ES-I3 (cell line): ENCODE data around the gene WDR4.
"Not testable (repeated sequence)": the region's sequence is repeated elsewhere in the genome, so short reads cannot be mapped to it uniquely, and the experiment has no call there.

Experiments used
- H3K36me3 ChIP-seq: 2 replicates; pipeline ENCODE4 v1.6.1; 2013; ENCODE audit warnings: mild to moderate bottlenecking, low read length, control low read depth, moderate library complexity; ENCODE audit not compliant: insufficient read depth
- H3K4me1 ChIP-seq: 2 replicates; pipeline ENCODE4 v1.6.1; 2013; ENCODE audit warnings: mild to moderate bottlenecking, control low read depth, low read length; ENCODE audit not compliant: insufficient read depth
- H3K9ac ChIP-seq: 2 replicates; pipeline ENCODE4 v1.6.1; 2013; ENCODE audit warnings: low read depth, mild to moderate bottlenecking, low read length, moderate library complexity
- H3K9me3 ChIP-seq: 2 replicates; pipeline ENCODE4 v1.6.1; 2013; ENCODE audit warnings: mild to moderate bottlenecking, low read length, moderate library complexity; ENCODE audit not compliant: control insufficient read depth, insufficient read depth

WDR4 gene

GRCh38 chr21:42809577-42810475 is 69.5 kb downstream of the WDR4 start:
- peaks cover 14% of the 10 kb centered on the region for H3K9me3 ChIP-seq
- no peaks in the 10 kb centered on the region for H3K36me3 ChIP-seq
- H3K4me1 ChIP-seq = peaks cover 37% of the 10 kb centered on the region
- H3K9ac ChIP-seq = no peak overlapping the region

GRCh38 chr21:42809171-42809570 is 70.2 kb downstream of the WDR4 start:
- Histone ChIP-seq H3K36me3 (no peaks in the 10 kb centered on the region), H3K9me3 (peaks cover 9% of the 10 kb centered on the region), H3K9ac (no peak overlapping the region), H3K4me1 (peaks cover 37% of the 10 kb centered on the region)

- H3K4me1 ChIP-seq = peaks cover 37% of the 10 kb centered on the region
These were observed 71.3 kb downstream of the WDR4 start for GRCh38 chr21:42807938-42808613.

DNA sequence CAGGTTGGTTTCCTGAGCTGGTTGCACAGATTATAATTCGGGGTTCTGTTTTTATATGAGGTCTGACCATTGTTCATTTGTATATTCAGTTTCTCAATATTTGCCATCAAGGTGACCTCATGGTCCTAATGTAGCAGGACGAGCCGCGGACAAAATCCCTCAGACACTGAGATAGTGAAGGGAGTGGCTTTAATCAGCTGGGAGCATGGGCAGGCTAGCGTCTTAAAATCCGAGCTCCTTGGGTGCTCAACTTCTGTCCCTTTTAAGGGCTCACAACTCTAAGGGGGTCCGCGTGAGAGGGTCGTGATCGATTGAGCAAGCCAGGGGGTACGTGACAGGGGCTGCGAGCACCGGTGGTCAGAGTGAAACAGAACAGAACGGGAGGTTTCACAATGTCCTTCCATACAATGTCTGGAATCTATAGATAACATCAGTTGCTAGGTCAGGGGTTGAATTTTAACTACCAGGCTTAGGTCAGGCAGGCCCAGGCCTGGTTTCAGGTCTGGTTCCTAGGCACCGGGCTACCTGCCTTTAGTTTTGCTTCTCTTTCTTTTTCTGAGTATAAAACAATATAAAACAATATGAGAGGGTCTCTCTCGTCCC is 71.9 kb downstream of the WDR4 start:
- H3K36me3 ChIP-seq, H3K9me3 ChIP-seq, H3K9ac ChIP-seq: not testable (repeated sequence)
- H3K4me1 ChIP-seq = peaks cover 32% of the 10 kb centered on the region

More at GRCh38 chr21:42807938-42808613, 71.3 kb downstream of the WDR4 start:
- Histone ChIP-seq H3K36me3 (no peaks in the 10 kb centered on the region), H3K9me3 (0 out of 2 replicates have a peak, but pooled peaks cover 2% of the 10 kb centered on the region), H3K9ac (no peak overlapping the region)

DNA sequence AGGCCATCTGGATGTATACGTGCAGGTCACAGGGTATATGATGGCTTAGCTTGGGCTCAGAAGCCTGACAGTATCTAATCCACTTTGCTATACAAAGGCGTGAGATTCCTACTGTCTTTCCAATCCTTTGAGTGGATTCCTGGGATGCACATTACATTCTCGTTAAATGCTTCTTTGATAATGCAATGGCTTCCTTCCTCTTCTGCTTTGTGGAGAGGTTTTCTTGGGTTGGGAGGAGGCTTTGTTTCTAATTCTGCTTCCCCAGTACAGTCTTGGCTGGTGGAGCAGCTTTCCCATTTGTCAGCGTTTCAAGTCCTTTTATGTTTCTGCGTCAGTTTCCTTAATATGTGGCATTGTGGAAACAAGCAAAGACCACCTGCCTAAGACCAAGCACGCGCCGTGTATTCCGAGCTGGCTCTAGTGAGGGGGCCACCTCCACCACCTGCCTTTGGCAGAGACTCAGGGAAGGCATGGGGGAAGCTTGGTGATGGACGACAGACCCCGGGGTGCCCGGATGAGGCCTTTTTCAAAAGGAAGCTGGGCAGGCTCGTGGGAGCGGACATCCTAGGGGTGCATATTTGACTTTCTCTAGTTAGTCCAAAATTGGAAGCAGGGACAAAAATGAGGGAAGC is 72.7 kb downstream of the WDR4 start:
- peaks cover 29% of the 10 kb centered on the region for H3K4me1 ChIP-seq
- H3K36me3 ChIP-seq = no peaks in the 10 kb centered on the region
- no peak overlapping the region for H3K9ac ChIP-seq
- H3K9me3 ChIP-seq = no peaks in the 10 kb centered on the region

GRCh38 chr21:42801616-42802015 is 77.7 kb downstream of the WDR4 start:
- not testable (repeated sequence) for H3K9ac ChIP-seq, H3K36me3 ChIP-seq, H3K4me1 ChIP-seq, H3K9me3 ChIP-seq

DNA sequence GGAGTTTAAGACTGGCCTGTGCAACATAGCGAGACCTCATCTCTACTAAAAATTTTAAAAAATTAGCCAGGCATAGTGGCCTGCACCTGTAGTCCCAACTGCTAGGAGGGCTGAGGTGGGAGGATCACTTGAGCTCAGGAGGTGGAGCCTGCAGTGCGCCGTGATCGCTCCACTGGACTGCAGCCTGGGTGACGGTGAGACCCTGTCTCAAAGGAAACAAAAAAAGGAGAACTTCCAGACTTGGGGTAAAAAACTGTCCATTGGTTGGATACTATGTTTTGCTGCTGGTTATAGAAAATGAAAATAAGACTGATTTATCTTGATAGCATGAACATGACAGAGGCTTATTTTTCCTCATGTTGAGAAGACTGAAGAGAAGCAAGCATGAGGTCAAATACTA is 79.4 kb downstream of the WDR4 start:
- Histone ChIP-seq H3K4me1 (peaks cover 4% of the 10 kb centered on the region; the same call in 1 of the 2 replicates), H3K9ac (no peak overlapping the region), H3K36me3 (no peaks in the 10 kb centered on the region; the same call in 1 of the 2 replicates), H3K9me3 (no peaks in the 10 kb centered on the region)

GRCh38 chr21:42799516-42799915 is 79.8 kb downstream of the WDR4 start:
- no peak overlapping the region for H3K9ac ChIP-seq
- no peaks in the 10 kb centered on the region; the same call in 1 of the 2 replicates for H3K36me3 ChIP-seq
- peaks cover 4% of the 10 kb centered on the region; the same call in 1 of the 2 replicates for H3K4me1 ChIP-seq
- H3K9me3 ChIP-seq = no peaks in the 10 kb centered on the region
